ENCODE data around the gene MGAT5B.
"Not testable (repeated sequence)": the region's sequence is repeated elsewhere in the genome, so short reads cannot be mapped to it uniquely, and the experiment has no call there.

The MGAT5B gene

DNA sequence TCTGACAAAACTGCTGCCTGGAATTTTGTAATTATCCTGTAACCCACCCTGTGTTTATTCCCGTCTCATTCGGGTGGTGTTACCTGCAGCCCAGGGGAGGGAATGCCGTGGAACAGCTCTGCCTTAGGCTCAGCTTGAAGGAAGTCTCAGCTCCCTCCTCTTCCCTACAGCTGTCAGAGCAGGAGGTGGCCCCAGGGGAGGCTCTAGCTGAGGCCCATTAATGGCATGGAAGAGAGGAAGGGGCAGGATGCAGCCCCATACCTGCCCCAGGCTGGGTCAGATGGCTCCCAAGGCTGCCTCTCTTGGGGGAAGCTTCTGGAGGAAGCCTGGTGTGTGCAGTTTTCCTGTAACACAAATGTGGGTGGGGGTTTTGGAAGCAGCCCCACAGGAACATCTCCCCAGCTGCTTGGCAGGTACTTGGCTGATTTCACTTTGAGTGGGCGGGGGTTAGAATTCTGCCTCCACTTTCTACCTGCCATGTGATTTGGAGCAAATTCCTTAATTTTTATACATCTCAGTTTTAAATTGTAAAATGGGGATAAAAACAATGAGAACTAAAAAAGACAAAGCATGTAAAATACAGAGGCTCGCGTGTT lies 103.9 kb downstream of the MGAT5B start:
- Histone ChIP-seq H3K9me2 (replicated peaks; ENCODE audit: insufficient read depth, low read length) (no peaks in the 10 kb centered on the region), H3F3A (ENCODE audit: insufficient read depth, low read length) (no peaks in the 10 kb centered on the region), H3K4me2 (ENCODE audit: low read depth, low read length) (no peak overlapping the region), H3K27ac (ENCODE audit: low read length) (no peak overlapping the region), H3K9ac (ENCODE audit: low read length) (no peak overlapping the region), H3K27me3 (replicated peaks; ENCODE audit: insufficient read depth, low read length) (peaks cover 46% of the 10 kb centered on the region), H3K4me1 (ENCODE audit: low read length) (peaks cover 9% of the 10 kb centered on the region; the same call in 1 of the 2 replicates), H3K9me3 (replicated peaks; ENCODE audit: insufficient read depth, low read length) (no peaks in the 10 kb centered on the region), H4K20me1 (ENCODE audit: insufficient read depth, low read length) (no peaks in the 10 kb centered on the region), H2AFZ (ENCODE audit: low read length) (no peak overlapping the region), H3K36me3 (replicated peaks; ENCODE audit: insufficient read depth, low read length) (no peaks in the 10 kb centered on the region), H3K4me3 (ENCODE audit: low read length) (no peak overlapping the region), H3K79me2 (ENCODE audit: low read length) (no peaks in the 10 kb centered on the region)
- DNase-seq, result no peak
- TF ChIP-seq EZH2phosphoT487 (IDR thresholded peaks at IDR 0.05; ENCODE audit: low read length) (no peak), EZH2 (optimal IDR thresholded peaks at IDR 0.05; ENCODE audit: low read depth, low read length) (no peak), CTCF (IDR thresholded peaks at IDR 0.05; ENCODE audit: low read length) (no peak)

DNA sequence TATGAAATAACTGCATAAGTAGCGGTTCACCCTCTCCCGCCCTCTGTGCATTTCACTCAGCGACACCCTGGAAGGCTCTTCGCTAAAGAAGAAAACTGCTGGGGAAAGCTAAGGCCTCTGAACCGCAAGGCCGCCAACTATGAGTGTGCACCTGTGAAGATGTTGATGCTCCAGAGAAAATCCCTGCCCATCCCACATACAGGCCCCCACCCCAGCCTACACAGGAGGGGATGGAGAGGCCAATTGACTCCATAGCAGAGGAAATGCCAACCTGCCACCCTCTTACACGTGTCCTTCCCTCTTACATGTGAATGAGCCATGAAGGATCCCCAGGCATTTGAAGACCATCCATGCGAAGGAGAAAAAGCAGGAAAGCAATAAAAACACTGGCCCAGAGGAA lies 104.8 kb downstream of the MGAT5B start:
- no peaks in the 10 kb centered on the region for H3K9me3 ChIP-seq (replicated peaks; ENCODE audit: insufficient read depth, low read length)
- H3K36me3 ChIP-seq (replicated peaks; ENCODE audit: insufficient read depth, low read length), result no peaks in the 10 kb centered on the region
- no peak overlapping the region for H3K4me3 ChIP-seq (ENCODE audit: low read length)
- H3K4me1 ChIP-seq (ENCODE audit: low read length), result peaks cover 9% of the 10 kb centered on the region; the same call in 1 of the 2 replicates
- DNase-seq, result no peak
- TF ChIP-seq CTCF (IDR thresholded peaks at IDR 0.05; ENCODE audit: low read length) (no peak), EZH2 (optimal IDR thresholded peaks at IDR 0.05; ENCODE audit: low read depth, low read length) (no peak), EZH2phosphoT487 (IDR thresholded peaks at IDR 0.05; ENCODE audit: low read length) (no peak)
- no peak overlapping the region for H2AFZ ChIP-seq (ENCODE audit: low read length)
- H3K9me2 ChIP-seq (replicated peaks; ENCODE audit: insufficient read depth, low read length), result no peaks in the 10 kb centered on the region
- H3K4me2 ChIP-seq (ENCODE audit: low read depth, low read length), result no peak overlapping the region
- no peak overlapping the region for H3K27ac ChIP-seq (ENCODE audit: low read length)
- no peaks in the 10 kb centered on the region for H3K79me2 ChIP-seq (ENCODE audit: low read length)
- no peaks in the 10 kb centered on the region for H4K20me1 ChIP-seq (ENCODE audit: insufficient read depth, low read length)
- no peak overlapping the region for H3K9ac ChIP-seq (ENCODE audit: low read length)
- H3K27me3 ChIP-seq (replicated peaks; ENCODE audit: insufficient read depth, low read length), result peaks cover 37% of the 10 kb centered on the region
- H3F3A ChIP-seq (ENCODE audit: insufficient read depth, low read length), result no peaks in the 10 kb centered on the region

DNA sequence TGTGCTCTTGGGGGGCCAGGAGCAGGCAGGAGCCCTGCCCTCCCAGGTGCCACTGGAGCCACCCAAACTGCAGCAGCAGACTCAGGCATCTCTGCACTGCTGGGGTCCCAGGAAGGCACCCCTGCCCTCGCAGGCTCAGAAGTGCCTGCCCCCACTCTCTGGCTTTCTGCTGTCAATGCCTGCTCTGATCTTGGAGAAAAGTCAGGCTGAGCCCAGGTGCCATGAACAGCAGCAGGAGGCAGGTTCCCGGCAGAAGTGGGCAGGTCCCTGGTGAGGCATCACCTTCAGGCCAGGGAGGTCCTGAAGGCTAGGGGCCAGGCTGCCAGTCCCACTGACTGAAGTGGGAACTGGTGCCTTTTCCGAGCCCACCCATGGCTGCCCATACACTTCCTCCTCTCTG lies 106.5 kb downstream of the MGAT5B start:
- no peaks in the 10 kb centered on the region for H3K36me3 ChIP-seq (replicated peaks; ENCODE audit: insufficient read depth, low read length)
- no peak overlapping the region for H3K4me2 ChIP-seq (ENCODE audit: low read depth, low read length)
- peaks cover 23% of the 10 kb centered on the region for H3K27me3 ChIP-seq (replicated peaks; ENCODE audit: insufficient read depth, low read length)
- no peaks in the 10 kb centered on the region for H4K20me1 ChIP-seq (ENCODE audit: insufficient read depth, low read length)
- H3F3A ChIP-seq (ENCODE audit: insufficient read depth, low read length), result no peaks in the 10 kb centered on the region
- H2AFZ ChIP-seq (ENCODE audit: low read length), result no peak overlapping the region
- H3K9me2 ChIP-seq (replicated peaks; ENCODE audit: insufficient read depth, low read length), result no peaks in the 10 kb centered on the region
- no peak for DNase-seq
- no peaks in the 10 kb centered on the region for H3K79me2 ChIP-seq (ENCODE audit: low read length)
- peaks cover 7% of the 10 kb centered on the region; the same call in 1 of the 2 replicates for H3K4me1 ChIP-seq (ENCODE audit: low read length)
- no peak overlapping the region for H3K9ac ChIP-seq (ENCODE audit: low read length)
- no peaks in the 10 kb centered on the region for H3K9me3 ChIP-seq (replicated peaks; ENCODE audit: insufficient read depth, low read length)
- no peak overlapping the region for H3K27ac ChIP-seq (ENCODE audit: low read length)
- TF ChIP-seq CTCF (IDR thresholded peaks at IDR 0.05; ENCODE audit: low read length), result no peak
- TF ChIP-seq EZH2 (optimal IDR thresholded peaks at IDR 0.05; ENCODE audit: low read depth, low read length), result no peak
- no peak for TF ChIP-seq EZH2phosphoT487 (IDR thresholded peaks at IDR 0.05; ENCODE audit: low read length)
- H3K4me3 ChIP-seq (ENCODE audit: low read length), result no peak overlapping the region

GRCh38 chr17:76978050-76978449 lies 109.8 kb downstream of the MGAT5B start:
- H3K9me3 ChIP-seq (replicated peaks; ENCODE audit: insufficient read depth, low read length); H3K79me2 ChIP-seq (ENCODE audit: low read length); H3K4me2 ChIP-seq (ENCODE audit: low read depth, low read length); H3K27ac ChIP-seq (ENCODE audit: low read length); H4K20me1 ChIP-seq (ENCODE audit: insufficient read depth, low read length); H3K9ac ChIP-seq (ENCODE audit: low read length); DNase-seq; H3K27me3 ChIP-seq (replicated peaks; ENCODE audit: insufficient read depth, low read length); H3K9me2 ChIP-seq (replicated peaks; ENCODE audit: insufficient read depth, low read length); H3K4me3 ChIP-seq (ENCODE audit: low read length); H2AFZ ChIP-seq (ENCODE audit: low read length); H3K36me3 ChIP-seq (replicated peaks; ENCODE audit: insufficient read depth, low read length); H3F3A ChIP-seq (ENCODE audit: insufficient read depth, low read length); H3K4me1 ChIP-seq (ENCODE audit: low read length): not testable (repeated sequence)
